ENCODE data around the gene CYB5RL.

DNA sequence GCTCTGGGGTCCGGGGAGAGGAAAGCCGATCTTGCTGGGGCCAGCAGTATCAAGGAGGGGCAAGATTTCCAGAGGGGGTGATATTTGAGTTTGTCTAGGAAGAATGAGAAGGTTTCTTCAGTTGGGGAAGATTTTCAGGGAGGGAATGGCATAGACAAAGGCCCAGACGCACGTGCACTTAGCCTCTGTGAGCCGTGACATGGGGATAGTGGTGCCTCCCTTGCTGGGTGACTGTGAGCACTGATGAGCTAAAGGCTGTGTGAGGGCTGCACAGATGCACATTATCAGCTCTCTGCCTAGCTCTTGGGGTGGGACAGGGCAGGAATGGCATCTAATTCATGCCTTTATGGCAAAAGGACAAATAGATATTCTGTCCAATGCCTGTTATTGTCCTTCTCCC lies 48.8 kb downstream of the CYB5RL start:
- TF ChIP-seq, protein P1, sequence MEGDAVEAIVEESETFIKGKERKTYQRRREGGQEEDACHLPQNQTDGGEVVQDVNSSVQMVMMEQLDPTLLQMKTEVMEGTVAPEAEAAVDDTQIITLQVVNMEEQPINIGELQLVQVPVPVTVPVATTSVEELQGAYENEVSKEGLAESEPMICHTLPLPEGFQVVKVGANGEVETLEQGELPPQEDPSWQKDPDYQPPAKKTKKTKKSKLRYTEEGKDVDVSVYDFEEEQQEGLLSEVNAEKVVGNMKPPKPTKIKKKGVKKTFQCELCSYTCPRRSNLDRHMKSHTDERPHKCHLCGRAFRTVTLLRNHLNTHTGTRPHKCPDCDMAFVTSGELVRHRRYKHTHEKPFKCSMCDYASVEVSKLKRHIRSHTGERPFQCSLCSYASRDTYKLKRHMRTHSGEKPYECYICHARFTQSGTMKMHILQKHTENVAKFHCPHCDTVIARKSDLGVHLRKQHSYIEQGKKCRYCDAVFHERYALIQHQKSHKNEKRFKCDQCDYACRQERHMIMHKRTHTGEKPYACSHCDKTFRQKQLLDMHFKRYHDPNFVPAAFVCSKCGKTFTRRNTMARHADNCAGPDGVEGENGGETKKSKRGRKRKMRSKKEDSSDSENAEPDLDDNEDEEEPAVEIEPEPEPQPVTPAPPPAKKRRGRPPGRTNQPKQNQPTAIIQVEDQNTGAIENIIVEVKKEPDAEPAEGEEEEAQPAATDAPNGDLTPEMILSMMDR (IDR thresholded peaks at IDR 0.05), result no peak
- TF ChIP-seq EP300 (IDR thresholded peaks at IDR 0.05; ENCODE audit: low read depth) (no peak), POLR2A (IDR thresholded peaks at IDR 0.05) (no peak), POLR2AphosphoS5 (IDR thresholded peaks at IDR 0.05) (no peak)

Data from transverse colon (tissue), 4 donors.